Measurements from ENCODE around the gene SYT14.

GRCh38 chr1:210031473-210031872, 93.5 kb downstream of the SYT14 start:
- TF ChIP-seq CTCF (IDR thresholded peaks at IDR 0.05; ENCODE audit: insufficient read depth, low read length, poor library complexity, severe bottlenecking) (no peak), EZH2phosphoT487 (conservative IDR thresholded peaks at IDR 0.05; ENCODE audit: low read length) (no peak)
